Stimulated activated CD4-positive, alpha-beta T cell treated with anti-CD3 and anti-CD28 coated beads, Interleukin-12 subunit alpha, Interleukin-12 subunit beta, amount 100 ng/mL, for 24 hours (primary cell): Measurements from ENCODE around the gene HOXA6.

Experiments used
- DNase-seq, 2 experiments: peaks; one replicate each; pipeline ENCODE4 v3.0.0-alpha.2; 2020; ENCODE audit warnings: low read depth in 2 of 2

HOXA6 gene

DNA sequence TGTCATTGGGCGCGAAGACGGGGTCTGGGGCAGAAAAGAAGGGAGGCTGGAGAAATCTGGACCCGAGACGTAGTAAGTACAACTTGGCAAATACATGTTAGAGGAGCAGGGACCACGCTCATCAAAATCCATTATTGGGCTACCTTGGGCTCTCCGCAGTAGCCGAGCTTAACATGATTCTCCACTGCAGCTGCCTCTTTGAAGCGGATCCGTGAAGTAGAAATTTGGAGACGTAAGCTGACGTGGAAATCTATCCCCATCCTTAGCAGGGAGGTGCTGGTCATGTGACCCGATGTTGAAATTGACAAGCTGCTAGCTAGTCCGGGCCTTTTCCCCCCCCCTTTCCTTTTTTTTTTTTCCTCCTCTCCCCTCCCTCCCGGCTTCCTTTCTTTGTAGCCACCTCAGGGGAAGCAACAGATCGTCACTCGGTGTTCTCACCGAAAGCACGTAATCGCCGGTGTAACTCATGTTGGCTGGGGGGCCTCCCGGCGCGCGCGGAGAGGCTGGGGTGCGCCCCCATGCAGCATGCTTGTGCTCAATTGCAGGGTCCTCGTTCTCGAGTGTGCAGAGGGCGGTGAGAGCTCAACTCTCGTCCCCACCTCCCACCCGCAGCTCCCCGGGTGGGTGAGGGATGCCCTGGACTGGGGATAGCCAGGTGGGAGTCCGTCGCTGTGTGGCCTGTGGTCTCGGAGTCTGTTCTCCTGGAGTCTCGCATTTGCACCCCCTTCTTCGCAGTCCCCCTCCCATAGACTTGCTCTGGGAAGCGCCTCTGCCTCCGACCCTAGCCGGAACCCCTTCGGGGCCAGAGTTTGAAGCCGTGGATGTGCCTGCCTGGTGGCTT, 37.7 kb upstream of the HOXA6 start, which contains the start of gene HOXA11:
Gene HOXA11, minus strand, starts transcription at position 220 of the 841 bp plus-strand sequence. Its CDS starts 88 bp downstream, at position 132.
- no peak for DNase-seq

- no peak for DNase-seq
Measured at GRCh38 chr7:27184337-27185012, 36.9 kb upstream of the HOXA6 start.

GRCh38 chr7:27183682-27184336, 36.2 kb upstream of the HOXA6 start:
- DNase-seq, result no peak

DNA sequence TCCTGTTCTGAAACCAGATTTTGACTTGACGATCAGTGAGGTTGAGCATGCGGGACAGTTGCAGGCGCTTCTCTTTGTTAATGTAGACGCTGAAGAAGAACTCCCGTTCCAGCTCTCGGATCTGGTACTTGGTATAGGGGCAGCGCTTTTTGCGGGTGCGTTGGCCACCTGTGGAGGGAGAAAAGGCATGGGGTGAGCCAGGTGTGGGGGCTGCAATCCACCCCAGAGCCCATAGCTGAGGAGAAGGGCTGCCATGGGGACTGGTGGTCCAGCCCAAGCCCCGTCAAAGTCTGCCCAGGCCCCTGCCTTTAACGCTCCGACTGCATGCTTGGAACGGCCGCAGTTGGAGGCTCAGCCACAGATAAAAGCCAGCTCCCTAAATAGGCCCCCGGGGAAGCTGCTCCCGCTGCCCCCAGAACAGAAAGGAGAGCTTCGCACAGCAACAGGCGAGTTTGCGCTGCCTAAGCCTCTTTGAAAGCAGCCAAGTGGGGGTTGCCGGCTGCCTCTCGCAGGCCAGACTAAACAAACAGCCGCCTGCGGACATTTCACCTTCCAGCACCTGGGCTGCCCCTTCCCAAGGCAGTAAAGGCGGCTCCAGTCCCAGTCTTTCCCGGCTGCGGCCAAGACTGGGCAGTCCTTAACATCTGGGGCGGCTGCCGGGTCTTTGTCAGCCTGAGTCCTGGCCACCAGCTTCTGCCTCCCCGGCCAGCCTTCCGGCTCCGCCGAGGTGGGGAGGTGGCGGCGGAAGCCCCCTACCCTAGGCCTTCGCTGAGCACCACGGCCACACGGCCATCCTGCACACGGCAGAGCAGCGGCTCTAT, 35.5 kb upstream of the HOXA6 start:
- DNase-seq, result no peak

- DNase-seq, result no peak
Measured at GRCh38 chr7:27182285-27182841, 34.8 kb upstream of the HOXA6 start.

GRCh38 chr7:27181795-27182275, 34.3 kb upstream of the HOXA6 start:
- DNase-seq, result no peak

DNA sequence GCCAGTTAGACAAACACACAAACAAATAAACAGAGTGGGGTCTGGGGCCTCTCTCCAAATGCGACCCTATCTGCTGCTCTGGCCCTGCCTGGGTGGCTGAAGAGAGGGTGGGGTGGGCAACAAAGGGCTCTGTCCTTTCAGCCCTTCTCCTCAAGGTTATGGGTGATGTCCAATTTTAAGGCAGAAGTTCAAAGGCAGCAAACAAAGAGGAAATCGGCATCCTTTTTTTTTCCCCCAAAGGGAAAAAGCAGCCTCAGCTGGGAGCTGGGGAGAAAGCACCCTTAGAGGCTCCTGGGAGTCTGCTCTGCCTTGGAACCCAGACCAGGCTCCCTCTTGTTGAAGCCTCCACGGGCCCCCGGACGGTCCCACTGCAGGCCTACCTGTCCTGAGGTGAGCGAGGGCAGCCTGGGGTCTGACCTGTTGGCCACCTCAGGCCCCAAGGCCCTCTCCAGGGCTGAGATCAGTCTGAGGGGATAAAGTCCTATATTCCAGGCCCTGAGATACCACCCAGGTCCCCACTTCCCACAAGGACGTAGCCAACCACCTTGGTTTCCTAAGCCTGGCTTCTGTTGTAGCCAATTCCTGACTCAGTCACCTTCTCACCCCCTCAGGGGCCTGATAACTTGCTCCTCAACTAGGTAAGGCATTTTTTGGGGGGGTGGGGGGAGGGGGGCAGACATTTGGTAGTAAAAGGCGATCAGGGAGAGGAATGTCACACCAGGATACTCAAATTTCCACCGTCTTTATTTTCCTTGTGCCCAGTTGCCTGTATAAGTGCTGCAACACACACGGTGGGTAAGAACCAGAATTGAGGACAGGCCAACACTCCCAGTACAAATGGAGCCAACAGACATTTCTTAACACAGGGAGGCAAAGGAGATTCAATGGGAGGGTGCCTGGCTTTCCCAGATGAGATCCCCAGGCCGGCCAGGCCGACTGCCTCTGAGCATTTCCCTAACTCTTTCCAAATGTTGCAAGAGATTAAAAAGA, 33.2 kb upstream of the HOXA6 start:
- DNase-seq, result no peak

DNA sequence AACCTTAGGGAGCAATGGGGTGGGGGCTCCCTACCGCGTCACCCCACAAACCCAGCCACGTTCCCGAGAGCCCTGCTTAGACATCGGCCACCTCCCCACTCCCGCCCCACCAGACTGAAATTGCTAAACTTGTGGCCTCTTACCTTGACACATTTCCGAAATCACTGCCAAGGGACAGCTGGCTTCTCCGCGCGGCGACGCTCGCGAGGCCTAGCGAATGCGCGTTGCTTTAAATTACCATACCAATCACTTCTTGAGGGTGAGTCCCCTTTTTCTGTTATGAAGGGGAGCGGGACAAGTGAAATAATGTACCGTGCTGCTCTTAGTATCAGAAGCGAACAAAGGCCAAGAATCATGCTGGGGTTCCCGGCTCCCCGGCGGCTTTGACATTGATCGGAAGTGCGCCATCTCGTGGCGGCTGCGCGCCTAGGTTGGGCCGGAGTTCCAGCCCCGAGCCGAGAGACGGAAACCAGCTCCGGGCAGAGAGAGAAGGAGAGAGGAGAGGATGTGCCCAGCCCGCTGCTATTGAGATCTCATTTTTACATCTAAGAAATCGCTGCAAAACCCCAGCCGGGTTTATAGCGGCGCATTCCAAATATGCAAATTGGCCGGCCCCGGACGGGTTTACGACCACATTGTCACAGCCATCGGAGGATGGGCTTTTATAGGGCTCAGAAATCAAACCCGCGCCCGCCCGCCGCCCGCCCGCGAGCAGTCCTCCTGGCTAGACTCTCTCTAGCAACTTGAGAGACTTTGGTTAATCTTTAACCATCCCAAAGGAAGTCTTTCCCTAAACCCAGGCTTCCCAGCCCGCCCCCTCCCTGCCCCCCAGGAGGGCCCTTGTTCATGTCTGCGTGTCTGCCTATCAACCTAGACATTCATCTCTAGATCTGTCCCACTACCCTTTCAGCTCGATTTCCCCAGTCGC, 32.2 kb upstream of the HOXA6 start:
- peak; percentile 37 to 59 for DNase-seq

DNA sequence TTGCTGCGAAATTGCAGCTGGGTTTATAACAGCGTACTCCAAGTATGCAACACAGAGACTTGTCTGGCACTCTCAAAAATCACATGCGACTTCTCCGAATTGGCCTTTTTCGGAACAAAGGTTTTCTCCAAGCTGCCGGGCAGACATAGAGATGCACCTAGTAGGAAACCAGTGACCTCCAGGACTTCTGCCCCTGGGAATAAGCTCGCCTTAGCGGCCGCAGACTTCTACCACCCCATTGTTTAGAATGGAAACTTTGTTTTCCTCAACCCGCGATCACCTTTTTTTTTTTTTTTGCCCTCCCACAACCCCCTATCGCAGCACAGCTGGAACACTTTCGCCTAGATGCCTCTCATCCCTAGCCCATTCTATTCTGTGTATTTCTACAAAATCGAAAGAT, 31.5 kb upstream of the HOXA6 start:
- DNase-seq, result no peak

DNA sequence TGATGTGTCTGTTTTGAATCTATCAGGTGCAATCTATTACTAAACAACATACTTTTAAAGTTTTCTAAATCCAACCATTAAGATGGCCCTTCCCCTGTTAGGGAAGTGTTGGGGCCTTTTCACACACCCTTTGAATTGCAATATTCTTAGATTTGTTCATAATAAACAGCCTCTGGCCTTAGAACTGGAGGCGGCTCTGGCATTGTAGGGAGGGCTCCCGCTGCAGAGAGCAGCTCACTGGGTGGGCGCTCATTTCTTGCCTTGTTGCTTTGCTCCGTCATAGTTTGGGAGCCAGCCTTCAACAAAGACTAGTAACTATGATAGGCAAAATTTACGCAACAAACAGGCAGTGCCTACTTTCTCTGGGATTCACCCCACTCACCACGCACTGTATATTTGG, 30.8 kb upstream of the HOXA6 start:
- DNase-seq, result no peak

DNA sequence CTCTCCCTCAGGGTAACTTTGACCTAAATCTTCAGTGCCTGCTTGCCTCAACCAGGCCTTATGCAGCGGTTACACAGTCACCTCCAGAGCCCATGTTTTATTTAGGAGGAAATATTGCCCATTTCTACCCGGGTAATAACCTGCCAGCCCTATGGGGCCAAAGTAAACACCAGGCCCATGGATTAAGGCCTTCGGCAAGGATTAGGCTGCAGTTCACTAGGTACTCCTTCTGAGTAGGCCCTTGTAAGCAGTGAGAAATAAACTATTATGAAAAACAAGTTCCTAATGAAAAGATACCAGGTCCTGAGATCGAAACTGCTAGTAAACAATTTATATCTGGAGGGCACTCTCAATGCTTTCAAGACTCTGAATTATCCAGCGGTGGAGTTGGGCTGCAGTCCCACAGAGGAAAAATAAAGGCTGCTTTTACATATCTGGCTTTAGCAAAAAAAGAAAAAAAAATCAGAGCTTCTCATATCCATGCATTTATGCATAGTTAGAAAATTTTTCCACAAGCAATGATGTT, 30.3 kb upstream of the HOXA6 start:
- no peak for DNase-seq

GRCh38 chr7:27176962-27177794, 29.6 kb upstream of the HOXA6 start:
- no peak for DNase-seq

GRCh38 chr7:27176524-27176845, 28.9 kb upstream of the HOXA6 start:
- no peak for DNase-seq

GRCh38 chr7:27175626-27176523, 28.3 kb upstream of the HOXA6 start:
- DNase-seq, result no peak

GRCh38 chr7:27174874-27175625, 27.5 kb upstream of the HOXA6 start:
- no peak for DNase-seq
